ENCODE results near the gene OXER1.

- TF ChIP-seq POLR2A (IDR thresholded peaks at IDR 0.05; ENCODE audit: low read length), result no peak
- no peak for TF ChIP-seq GATA1 (IDR thresholded peaks at IDR 0.05; ENCODE audit: low read depth, low read length)
Observed at GRCh38 chr2:42714686-42715085, 49.2 kb downstream of the OXER1 start.
